HL-60/S4 treated with retinoic acid at 250 ng/mL for 4 days and 3 days (cell line): ENCODE measurements around the gene BBLN.

ENCODE experiments used
- in situ Hi-C: fragments of 300-500 bp; cut with MboI; formaldehyde crosslinking; loops from 2 replicates; pipeline ENCODE4 v1.7.0; 2022; ENCODE audit warnings: low sequenced_read_pairs

BBLN gene

DNA sequence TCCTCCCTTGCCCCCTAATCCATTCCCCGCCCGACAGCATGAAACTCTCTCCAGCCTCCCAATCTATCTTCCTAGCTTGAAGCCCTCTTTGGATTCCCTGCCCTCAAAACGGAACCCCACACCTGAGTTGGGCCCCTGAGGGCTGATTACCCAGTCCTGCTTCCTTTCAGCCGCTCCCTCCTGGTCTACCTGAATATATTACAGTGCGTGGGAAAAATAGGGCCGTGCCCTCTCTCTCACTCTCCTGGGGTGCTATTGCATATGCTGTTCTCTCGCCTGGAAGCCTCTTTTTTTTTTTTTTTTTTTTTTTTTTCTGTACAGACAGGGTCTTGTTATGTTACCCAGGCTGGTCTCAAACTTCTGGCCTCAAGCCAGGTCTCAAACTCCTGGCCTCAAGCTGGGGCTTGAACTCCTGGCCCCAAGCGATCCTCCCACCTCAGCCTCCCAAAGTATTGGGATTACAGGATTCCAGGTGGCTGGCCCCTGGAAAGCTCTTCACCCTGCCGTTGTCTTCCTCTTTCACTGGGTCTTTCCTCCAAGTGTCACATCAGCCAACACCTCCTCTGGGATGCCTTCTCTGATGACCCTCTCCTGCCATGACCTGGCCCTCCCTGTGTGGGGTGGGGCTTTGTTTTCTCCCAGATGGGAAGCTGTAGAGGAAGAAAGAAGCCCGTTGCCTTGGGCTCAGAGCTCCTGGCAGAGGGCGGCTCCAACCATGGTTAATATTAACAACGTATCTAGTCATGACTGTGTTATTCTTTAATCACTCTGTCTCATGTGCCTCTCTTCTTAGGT lies 51.3 kb downstream of the BBLN start:
- in situ Hi-C loops: no loop called here

DNA sequence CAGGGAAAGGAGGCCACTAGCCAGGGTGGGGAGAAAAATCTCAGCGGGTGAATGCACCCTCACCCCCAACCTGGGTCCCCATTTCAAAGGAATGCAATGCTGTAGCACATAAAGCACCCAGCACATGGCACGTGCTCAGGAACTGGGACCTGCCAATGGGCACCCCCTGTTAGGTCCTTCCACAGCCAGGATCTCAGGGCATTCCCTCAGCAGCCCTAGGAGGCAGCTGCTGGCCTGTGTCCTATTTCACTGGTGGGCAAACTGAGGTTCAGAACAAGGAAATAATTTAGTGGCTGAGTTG lies 51.9 kb downstream of the BBLN start:
- in situ Hi-C loops: no loop called here
